ENCODE results near the gene CTBP2. TPM values are rescaled to one million over a fixed set of nuclear protein-coding genes. Genes with fewer than 3 reads are reported as not detected.

CTBP2 gene
- total RNA-seq, 1 donor from 2014 or later, result 123 TPM

DNA sequence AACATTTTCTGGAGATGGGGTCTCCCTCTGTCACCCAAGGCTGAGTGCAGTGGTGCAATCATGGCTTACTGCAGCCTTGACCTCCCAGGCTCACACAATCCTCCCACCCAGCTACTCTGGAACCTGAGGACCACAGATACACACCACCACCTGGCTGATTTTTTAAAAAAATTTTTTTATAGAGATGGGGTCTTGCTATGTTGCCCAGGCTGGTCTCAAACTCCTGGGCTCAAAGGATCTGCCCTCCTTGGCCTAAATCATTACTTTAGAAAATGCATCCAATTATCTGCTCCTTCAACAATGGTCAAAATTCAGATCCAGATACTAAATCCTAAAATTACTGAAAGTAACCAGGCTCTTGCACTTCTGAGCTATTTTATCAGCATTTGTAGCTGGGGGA lies 55.2 kb downstream of the CTBP2 start:
- H3K27me3 ChIP-seq (ENCODE audit: control insufficient read depth, insufficient read depth, low read length), result no peaks in the 10 kb centered on the region
- H3K36me3 ChIP-seq (ENCODE audit: control insufficient read depth, insufficient read depth, low read length), result peaks cover 20% of the 10 kb centered on the region
- no peak overlapping the region for H3K4me3 ChIP-seq (ENCODE audit: low read depth, low read length)
- FAIRE-seq (no peak), DNase-seq (ENCODE audit: low read depth) (no peak)
- TF ChIP-seq, protein P1, sequence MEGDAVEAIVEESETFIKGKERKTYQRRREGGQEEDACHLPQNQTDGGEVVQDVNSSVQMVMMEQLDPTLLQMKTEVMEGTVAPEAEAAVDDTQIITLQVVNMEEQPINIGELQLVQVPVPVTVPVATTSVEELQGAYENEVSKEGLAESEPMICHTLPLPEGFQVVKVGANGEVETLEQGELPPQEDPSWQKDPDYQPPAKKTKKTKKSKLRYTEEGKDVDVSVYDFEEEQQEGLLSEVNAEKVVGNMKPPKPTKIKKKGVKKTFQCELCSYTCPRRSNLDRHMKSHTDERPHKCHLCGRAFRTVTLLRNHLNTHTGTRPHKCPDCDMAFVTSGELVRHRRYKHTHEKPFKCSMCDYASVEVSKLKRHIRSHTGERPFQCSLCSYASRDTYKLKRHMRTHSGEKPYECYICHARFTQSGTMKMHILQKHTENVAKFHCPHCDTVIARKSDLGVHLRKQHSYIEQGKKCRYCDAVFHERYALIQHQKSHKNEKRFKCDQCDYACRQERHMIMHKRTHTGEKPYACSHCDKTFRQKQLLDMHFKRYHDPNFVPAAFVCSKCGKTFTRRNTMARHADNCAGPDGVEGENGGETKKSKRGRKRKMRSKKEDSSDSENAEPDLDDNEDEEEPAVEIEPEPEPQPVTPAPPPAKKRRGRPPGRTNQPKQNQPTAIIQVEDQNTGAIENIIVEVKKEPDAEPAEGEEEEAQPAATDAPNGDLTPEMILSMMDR (IDR thresholded peaks at IDR 0.05; ENCODE audit: insufficient read depth, low read length, severe bottlenecking), result no peak

DNA sequence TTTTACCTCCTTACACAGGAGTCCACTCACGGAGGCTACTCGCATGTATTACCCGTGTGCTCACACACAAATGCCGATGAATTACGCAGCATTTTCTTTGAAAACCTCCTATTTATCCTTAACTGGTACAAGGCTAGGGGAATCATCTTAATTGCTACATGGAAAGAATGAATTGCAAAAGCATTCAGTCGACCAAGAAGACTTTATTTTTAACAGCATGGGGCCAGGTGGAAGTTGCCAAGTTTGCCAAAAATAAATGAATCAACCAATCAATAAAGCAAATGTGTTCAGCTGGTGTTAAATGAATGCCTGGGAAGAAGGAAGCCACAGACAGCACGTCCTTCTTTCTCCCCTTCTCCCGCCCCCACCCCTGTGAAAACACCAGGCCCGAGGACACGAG lies 55.8 kb downstream of the CTBP2 start:
- TF ChIP-seq, protein P1 (IDR thresholded peaks at IDR 0.05; ENCODE audit: insufficient read depth, low read length, severe bottlenecking), result no peak
- FAIRE-seq (no peak), DNase-seq (ENCODE audit: low read depth) (no peak)
- H3K36me3 ChIP-seq (ENCODE audit: control insufficient read depth, insufficient read depth, low read length), result peaks cover 16% of the 10 kb centered on the region
- no peak overlapping the region for H3K4me3 ChIP-seq (ENCODE audit: low read depth, low read length)
- H3K27me3 ChIP-seq (ENCODE audit: control insufficient read depth, insufficient read depth, low read length), result no peaks in the 10 kb centered on the region

DNA sequence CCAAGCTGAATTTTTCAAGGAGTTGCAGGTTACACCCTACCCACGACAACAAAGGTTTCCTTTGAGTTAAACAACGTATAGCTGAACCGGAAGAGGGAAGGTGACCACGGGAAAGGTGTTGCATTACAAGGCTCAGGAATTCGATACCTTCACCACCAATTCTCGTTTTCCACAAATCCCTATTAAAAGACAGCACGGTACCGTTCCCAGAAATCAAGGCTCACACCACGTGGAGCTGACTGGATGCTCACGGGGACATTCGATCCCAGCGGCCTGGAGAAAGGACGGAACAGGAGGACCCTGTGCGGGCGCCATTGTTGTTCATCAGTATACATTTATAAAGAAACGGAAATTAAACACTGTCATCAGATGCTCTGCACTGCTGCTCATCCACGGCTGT lies 56.4 kb downstream of the CTBP2 start:
- DNase-seq (ENCODE audit: low read depth) (no peak), FAIRE-seq (peak; percentile 93)
- Histone ChIP-seq H3K36me3 (ENCODE audit: control insufficient read depth, insufficient read depth, low read length) (peaks cover 12% of the 10 kb centered on the region), H3K27me3 (ENCODE audit: control insufficient read depth, insufficient read depth, low read length) (no peaks in the 10 kb centered on the region), H3K4me3 (ENCODE audit: low read depth, low read length) (no peak overlapping the region)
- TF ChIP-seq, protein P1 (IDR thresholded peaks at IDR 0.05; ENCODE audit: insufficient read depth, low read length, severe bottlenecking), result no peak

DNA sequence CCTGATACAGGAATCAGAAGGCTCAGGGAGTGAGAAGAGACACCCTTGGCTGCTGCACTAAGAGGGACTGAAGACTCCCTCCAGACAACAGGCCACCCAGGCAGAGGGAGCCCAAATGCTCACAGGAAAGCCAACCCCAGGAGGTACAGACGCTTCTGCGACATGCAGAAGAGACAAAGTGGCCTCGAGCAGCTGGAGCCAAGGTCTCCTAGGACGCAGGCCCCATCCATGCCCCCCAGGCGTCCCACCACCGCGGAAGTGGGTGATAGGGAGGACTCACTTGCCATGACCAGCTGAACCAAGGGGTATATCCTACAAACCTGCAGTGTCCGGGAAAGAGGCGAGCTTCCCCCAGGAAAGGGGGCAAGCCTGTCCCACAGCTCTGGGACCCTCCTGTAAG lies 56.9 kb downstream of the CTBP2 start:
- DNase-seq (ENCODE audit: low read depth), result no peak
- no peak for FAIRE-seq
- Histone ChIP-seq H3K27me3 (ENCODE audit: control insufficient read depth, insufficient read depth, low read length) (no peaks in the 10 kb centered on the region), H3K36me3 (ENCODE audit: control insufficient read depth, insufficient read depth, low read length) (peaks cover 9% of the 10 kb centered on the region), H3K4me3 (ENCODE audit: low read depth, low read length) (no peak overlapping the region)
- TF ChIP-seq, protein P1 (IDR thresholded peaks at IDR 0.05; ENCODE audit: insufficient read depth, low read length, severe bottlenecking), result no peak

DNA sequence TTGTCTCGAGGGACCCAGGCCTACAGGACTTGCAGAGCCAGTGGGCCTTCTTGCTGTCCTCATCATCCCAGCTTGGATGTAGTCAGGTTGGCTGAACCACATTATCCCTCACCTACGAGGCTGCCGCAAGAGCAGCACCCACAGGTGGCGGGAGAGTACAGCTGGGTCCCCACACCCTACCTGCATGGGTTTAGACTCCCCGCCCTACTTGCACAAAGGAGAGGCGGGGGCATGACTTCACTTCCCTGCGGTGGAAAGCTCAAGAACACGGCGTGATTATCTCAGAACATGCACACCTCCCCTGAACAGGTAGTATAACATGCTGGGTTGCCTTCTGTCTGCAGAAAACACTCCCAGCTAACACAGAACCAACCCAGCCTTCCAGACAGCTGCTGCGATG lies 57.5 kb downstream of the CTBP2 start:
- FAIRE-seq (peak; percentile 94), DNase-seq (ENCODE audit: low read depth) (peak; percentile 45)
- H3K27me3 ChIP-seq (ENCODE audit: control insufficient read depth, insufficient read depth, low read length), result no peaks in the 10 kb centered on the region
- TF ChIP-seq, protein P1 (IDR thresholded peaks at IDR 0.05; ENCODE audit: insufficient read depth, low read length, severe bottlenecking), result peak; percentile 22
- H3K36me3 ChIP-seq (ENCODE audit: control insufficient read depth, insufficient read depth, low read length), result peaks cover 5% of the 10 kb centered on the region
- H3K4me3 ChIP-seq (ENCODE audit: low read depth, low read length), result no peak overlapping the region

DNA sequence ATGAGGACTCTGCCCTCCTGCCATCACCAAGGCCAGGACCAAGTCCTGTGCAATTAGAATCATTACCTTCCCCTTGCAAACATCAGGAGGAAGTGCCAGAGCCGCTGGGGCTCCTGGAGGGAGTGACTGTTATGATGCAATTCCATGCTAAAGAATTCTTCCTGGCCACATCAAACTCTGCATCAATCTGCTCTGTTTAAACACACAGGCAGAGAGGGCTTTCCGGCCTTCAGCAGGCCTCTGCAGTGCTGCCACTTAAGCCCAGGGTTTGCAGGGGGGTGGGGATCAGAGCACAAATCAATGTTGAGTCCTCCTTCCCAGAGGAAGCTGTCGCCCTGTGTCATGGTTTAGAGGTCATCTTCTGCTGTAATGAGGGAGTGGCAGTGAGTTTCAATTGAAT lies 58.1 kb downstream of the CTBP2 start:
- TF ChIP-seq, protein P1 (IDR thresholded peaks at IDR 0.05; ENCODE audit: insufficient read depth, low read length, severe bottlenecking), result no peak
- Histone ChIP-seq H3K27me3 (ENCODE audit: control insufficient read depth, insufficient read depth, low read length) (no peaks in the 10 kb centered on the region), H3K36me3 (ENCODE audit: control insufficient read depth, insufficient read depth, low read length) (peaks cover 4% of the 10 kb centered on the region), H3K4me3 (ENCODE audit: low read depth, low read length) (no peak overlapping the region)
- FAIRE-seq, result peak; percentile 18
- DNase-seq (ENCODE audit: low read depth), result peak; percentile 58
